HG03139 (cell line): ENCODE results near the gene GNG10.

Source experiments
- ATAC-seq: cut with Tn5 transposase; IDR thresholded peaks from one replicate; pipeline ENCODE4 v1.9.1; 2021; ENCODE audit not compliant: unreplicated experiment

The GNG10 gene

DNA sequence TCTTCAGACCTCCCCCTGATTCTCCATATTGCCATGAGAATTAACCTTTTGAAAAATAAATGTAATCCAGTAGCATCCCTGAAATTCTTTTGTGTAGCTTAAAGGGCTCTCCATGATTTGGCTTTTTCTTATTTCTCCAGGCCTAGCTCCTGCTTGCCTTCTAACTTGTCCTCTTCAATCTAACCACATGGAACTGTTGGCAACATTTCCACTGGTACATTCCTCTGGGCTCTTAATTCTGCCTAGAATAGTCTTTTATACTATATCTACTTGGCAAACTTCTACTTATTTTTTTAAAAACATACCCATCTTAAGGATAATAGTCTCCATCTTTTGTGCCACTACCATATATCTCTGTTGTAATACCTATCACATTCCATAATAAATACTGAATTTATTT lies 54.1 kb downstream of the GNG10 start:
- ATAC-seq, result no peak

DNA sequence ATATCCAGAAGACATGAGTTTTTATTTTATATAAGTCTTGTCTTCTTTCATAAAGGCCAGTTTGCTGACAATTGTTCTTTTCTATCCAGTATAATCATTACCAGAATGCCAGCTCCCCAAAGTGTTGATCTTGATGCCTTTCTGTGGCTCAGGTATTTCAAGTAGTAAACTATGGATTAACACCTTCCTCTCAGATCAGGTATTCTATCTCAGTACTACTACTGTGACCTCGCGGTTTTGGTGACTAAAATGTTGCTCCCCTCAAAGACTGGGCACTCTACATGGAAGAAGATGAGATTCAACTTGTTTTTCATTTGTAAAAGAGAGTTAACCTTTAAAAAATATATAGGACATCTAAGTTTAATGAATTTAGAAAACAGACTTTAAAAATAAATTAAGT lies 58.1 kb downstream of the GNG10 start:
- ATAC-seq, result no peak
